Frontal cortex (tissue), 4 donors: ENCODE results near the gene NYAP2. TPM values are rescaled to one million over a fixed set of nuclear protein-coding genes. Genes with fewer than 3 reads are reported as not detected.

Source experiments
- DNase-seq, 2 donors: peaks; one replicate each; pipeline ENCODE4 v3.0.0; 2012; ENCODE audit warnings: low spot score in 2 of 2
- FAIRE-seq: peaks from 2 replicates; lab custom pipeline; 2012; peaks lifted over from hg19 to GRCh38; lab: Jason Lieb, UNC
- total RNA-seq: library from RNA; depleted of rRNA; stranded (reverse); fragments of >200 nt; gene quantifications from one replicate; pipeline ENCODE4 v1.2.3, GENCODE V29; 2014
- donor health status: control.
- donor health status: control.
- donor health status: control.

The NYAP2 gene
- total RNA-seq, 1 donor from 2014 or later, result 14.3 TPM

DNA sequence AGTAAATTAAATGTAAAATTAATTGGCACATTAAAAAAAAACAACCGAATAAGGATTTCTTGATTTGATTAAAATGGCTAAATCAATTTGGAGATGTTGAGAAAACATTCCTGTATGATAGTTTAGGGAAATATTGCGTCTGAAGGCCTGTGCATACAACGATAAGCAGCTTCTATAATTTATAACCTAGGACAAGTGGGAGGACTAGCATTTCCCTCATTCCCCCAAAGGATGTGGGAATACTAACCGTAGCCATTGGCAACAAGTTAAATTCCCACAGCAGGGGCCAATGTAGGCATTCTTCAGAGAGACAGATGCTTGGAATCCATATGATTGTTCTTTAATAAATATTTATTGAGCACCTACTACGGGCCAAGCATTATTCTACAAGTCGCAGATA is 134.5 kb downstream of the NYAP2 start:
- no peak for FAIRE-seq
- no peak for DNase-seq

DNA sequence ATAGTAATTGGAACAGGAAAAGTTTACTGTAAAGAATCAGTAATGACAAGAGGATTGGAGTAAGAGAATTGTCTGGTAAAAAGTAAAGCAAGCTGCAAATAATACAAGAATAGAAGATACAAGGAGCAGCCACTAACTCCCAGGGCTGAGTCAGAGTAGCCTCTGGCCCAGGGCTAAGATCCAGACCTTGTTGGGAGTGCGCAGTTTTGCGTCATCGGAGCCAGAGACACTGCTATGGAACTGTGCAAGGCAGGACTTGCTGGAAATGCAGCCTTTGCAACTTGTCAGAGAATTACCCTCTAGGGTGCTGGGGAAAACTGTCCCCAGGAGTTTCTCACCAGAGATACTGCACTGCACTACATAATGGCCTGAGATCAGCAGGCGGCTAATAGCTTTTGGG is 135.2 kb downstream of the NYAP2 start:
- FAIRE-seq, result no peak
- DNase-seq, result no peak

DNA sequence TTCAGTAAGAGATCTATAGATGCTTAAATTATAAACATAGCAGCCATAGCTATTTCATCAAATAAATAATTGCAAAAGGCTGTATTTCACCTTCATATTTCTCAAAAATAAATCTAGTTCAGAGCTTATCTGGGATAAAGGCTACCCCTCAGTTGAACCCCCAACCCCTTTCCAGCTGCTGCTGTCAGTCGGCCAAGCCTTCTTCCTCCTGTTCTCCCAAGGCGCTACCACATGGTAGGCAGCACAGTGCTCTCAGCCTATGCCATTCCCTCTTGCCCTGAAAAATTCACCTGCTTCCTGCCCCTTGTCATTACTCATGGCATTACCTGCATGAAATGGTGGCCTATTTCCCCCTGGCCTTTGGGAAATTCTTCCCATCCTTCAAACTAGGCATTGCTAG is 136.5 kb downstream of the NYAP2 start:
- DNase-seq (no peak), FAIRE-seq (no peak)

DNA sequence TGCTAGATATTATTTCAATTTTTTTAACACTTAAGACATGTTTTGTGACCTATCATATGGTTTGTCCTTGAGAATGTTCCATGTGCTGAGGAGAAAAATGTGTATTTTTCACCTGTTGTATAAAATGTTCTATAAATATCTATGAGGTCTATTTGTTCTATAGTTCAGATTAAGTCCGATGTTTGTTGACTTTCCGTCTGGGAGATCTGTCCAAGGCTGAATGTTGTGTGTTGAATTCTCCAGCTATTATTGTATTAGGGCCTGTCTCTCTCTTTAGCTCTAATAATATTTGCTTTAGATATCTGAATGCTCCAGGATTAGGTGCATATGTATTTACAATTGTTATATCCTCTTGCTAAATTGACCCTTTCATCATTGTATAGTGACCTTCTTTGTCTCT is 144.1 kb downstream of the NYAP2 start:
- FAIRE-seq (no peak), DNase-seq (no peak)

DNA sequence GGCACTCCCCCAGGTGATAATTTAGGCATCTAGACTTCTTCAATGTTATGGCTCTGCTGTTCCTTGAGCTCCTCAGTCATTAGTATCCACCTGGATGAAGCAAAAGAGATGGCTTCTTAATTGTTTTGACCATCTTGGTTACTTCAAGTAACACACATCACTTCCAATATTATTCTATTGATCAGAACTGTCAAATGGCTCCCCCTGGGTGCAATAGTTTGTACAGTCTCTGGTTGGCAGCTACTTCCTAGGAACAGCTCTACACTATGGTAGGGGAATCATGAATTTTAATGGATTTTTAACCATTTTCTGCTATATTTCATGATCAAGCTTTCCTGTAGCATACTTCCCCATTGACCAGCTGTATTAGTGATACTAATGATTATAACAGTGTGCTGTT is 157.0 kb downstream of the NYAP2 start:
- no peak for FAIRE-seq
- no peak for DNase-seq

DNA sequence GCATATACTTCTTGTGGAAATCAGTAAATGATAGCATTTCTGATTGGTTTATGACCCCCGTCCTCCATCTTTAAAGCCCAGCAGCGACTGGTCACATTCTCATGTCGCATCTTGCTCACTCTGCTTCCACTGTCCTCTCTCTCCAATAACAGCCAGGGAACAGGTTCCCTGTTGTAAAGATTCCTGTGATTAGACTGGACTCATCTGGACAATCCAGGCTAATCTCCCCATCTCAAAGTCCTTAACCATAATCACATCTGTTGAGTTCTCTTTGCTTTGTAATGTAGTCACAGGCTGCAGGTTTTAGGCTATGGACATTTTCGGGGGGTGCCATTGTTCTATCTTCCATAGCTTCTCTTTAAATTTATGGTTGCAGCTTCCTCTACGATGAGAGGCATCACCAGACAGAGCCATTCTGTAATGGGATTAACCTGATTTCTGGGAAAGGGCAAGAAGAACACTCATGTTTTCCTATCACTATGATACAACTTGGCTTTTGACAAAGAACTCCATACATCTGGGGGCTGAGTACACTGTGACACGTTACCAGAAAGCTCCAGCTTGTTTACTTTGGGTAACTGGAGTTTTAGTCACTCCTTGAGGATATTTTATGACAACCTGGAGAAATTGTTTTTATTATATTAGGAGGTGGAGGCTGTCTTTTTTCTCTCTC is 159.0 kb downstream of the NYAP2 start:
- no peak for DNase-seq
- no peak for FAIRE-seq

DNA sequence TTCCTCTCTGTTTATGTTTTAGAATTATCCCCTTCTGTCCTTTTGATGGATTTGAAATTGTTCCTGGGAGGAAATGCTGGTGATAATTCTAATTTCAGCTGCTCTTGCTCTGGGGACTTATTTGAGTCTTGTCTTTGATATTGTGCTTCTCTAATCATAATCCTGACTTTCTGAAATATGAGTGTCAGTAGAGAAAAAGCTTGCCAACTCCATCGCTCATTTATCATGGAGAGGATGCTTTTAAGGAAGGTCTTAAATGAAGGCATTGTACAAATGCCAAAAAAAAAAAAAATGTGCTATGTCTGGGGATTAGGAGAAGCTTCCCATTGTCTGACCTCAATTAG is 159.5 kb downstream of the NYAP2 start:
- DNase-seq (no peak), FAIRE-seq (no peak)

DNA sequence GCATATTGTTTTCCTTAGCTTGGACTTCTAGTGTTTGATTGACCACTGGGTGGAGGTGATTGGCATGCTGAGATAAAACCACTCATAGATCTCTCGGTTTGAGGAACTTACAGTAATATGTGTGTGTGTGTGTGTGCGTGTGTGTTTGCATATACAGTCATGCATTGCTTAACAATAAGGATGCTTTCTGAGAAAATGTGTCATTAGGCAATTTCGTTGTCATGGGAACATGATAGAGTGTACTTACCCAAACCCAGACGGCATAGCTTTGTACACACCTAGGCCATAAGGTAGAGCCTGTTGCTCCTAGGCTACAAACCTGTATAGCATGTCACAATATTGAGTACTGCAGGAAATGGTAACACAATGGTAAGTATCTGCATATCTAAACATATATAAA is 167.3 kb downstream of the NYAP2 start:
- FAIRE-seq, result no peak
- no peak for DNase-seq

DNA sequence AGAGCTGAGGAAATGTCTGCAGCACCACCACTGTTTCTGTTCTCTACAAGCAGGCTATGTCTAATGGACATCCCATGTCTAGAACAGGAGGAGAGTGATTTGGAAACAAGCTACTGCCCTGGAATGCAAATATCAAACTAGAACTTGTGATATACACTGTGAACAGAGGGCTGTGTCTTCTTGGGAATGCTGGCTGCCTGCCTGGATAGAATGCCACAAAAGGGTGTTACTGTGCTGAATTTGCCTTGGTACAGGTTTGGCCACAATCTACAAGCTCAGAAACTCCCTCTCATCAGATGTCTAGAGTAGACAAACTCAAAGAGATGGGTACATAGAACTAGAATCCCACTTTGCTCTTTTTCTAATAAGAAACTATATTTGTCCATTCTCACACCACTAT is 170.5 kb downstream of the NYAP2 start:
- no peak for FAIRE-seq
- DNase-seq, result no peak

DNA sequence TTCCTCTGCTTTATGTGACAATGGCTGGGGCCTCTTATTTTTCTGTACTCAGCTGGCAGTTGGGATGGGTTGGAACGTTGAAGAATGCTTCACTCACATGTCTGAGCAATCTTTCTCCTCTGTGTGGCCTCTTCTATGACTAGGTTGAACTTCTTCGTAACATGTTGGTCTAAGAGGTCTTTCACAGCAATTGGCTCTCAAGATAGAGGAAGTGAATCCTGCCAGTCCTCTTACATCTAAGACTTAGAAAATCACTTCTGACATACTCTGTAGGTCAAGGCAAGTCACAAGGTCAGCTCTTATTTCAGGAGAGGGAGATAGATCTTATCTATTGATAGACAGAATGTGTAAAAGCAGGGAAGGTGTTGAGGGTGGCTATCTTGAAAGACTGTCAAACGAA is 174.1 kb downstream of the NYAP2 start:
- FAIRE-seq (no peak), DNase-seq (no peak)

DNA sequence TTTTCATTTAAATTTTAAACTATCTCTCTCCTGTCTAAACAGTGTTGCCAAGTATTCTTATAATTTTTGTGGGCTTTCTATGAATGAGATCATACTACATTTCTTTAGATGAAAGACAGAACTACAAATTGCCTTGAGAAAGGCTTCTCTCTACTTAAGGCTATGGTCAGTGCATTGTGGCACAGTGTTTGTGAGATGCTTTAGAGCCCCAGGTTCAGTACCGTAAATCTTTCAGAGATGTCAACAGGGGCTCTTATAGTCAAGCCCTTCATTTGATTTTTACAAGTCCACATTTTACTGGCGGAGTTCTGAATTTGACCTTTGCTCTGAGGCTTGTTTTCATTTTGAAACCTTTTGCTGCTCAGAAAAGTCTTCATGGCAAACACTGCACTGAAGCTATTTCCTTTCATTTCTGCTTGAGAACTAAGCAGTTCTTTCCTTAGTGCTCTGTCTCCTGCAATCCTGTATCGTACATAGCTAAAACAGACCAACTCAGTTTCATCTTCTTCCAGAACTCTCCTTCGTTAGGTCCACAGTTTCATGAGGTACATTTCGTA is 175.2 kb downstream of the NYAP2 start:
- DNase-seq (no peak), FAIRE-seq (no peak)

DNA sequence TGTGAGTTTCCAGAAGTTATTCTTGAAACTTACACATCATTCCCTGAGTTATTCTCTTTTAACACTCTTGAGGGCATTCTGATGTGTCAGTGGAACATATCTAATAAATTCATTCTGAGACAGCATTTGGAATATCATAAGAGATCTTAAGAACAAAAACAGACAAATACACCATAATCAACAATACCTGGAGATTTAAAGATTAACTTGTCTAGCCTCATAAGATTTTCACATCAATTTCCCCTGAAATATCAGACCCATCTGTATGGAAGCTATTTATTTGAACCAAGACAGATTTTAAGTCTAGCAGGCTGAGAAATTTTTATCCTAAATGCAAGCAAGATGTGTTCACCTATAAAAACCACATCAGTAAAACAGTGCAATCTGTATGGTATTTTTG is 181.6 kb downstream of the NYAP2 start:
- FAIRE-seq (no peak), DNase-seq (no peak)

DNA sequence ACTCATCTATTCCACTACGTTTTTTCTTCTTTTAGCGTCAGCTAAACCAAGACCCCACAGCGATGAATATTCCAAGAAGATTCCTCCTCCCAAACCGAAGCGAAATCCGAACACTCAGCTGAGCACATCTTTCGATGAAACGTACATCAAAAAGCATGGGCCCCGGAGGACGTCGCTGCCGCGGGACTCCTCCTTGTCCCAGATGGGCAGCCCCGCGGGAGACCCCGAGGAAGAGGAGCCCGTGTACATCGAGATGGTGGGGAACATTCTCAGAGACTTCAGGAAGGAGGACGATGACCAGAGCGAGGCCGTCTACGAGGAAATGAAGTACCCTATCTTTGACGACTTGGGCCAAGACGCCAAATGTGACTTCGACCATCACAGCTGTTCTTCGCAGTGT is 182.4 kb downstream of the NYAP2 start:
- DNase-seq, result no peak
- FAIRE-seq, result no peak

DNA sequence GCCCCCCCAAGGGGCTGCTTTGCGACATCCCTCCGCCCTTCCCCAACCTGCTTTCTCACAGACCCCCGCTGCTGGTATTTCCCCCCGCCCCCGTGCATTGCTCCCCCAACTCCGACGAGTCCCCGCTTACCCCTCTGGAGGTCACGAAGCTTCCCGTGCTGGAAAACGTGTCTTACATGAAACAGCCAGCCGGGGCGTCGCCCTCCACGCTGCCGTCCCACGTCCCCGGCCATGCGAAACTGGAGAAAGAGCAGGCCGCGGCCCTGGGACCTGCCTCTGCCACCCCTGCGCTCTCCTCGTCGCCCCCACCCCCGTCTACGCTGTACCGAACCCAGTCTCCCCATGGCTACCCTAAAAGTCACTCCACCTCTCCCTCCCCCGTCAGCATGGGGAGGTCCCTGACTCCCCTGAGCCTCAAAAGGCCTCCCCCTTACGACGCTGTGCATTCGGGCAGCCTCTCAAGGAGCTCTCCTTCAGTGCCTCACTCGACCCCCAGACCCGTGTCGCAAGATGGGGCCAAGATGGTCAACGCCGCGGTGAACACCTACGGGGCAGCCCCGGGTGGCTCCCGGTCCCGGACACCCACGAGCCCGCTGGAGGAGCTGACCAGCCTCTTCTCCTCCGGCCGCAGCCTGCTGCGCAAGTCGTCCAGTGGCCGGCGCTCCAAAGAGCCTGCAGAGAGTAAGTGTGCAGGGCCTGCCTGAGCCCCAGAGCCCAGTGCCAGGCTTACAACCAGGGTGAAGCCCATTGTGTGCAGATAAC is 183.0 kb downstream of the NYAP2 start:
- no peak for FAIRE-seq
- no peak for DNase-seq

DNA sequence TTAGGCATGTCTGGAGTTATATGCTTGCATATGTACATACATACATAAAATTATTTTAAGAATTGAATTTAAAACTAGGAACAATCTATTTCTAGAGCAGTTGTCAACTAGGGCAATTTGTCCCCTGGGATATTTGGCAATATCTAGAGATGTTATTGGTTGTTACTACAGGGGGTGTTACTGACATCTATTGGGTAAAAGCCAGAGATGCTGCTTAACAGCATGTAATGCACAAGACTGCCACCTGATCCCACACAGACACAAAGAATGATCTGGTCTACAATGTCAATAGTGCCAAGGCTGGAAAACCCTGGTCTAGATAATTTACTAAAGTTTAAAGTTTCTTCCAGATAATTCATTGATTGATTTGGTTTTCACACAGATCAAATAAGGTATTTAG is 185.3 kb downstream of the NYAP2 start:
- DNase-seq (no peak), FAIRE-seq (no peak)

DNA sequence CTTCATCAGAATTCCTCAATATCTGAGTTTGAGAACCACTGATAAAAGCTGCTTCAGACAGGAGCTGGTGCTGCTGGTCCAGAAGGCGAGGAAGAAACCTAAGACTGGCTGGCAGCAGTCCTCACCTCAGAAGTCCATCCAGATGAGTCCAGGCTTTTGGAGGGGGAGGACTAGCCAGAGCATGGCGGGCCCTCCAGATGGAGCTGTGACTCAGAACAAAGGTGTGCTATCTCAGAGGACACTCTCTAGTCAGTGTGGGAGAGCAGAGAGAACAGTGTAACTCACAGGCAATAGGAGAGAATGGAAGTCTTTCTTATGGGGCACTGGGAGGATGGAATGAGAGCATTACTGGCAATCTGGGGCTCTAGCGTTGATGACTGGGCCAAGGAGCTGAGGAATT is 191.4 kb downstream of the NYAP2 start:
- FAIRE-seq (no peak), DNase-seq (no peak)

DNA sequence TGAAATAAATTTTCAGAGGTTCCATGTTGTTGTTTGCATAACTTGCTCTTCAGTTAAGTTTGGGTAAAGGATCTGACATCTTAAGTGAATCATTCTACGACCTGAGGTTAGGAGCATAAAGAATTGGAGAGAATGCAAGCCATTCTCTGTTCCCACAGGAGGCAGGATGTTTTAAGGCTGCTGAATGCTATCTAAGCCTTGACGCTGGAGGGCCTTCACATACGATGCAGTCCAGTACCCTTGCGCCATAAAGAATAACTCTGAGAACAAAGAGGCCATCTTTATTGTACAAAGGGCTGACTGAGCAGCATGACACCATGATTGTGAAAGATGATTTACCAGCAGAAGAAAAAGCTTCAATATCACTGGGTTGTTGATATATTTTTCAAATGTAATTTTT is 198.4 kb downstream of the NYAP2 start:
- DNase-seq (no peak), FAIRE-seq (no peak)

DNA sequence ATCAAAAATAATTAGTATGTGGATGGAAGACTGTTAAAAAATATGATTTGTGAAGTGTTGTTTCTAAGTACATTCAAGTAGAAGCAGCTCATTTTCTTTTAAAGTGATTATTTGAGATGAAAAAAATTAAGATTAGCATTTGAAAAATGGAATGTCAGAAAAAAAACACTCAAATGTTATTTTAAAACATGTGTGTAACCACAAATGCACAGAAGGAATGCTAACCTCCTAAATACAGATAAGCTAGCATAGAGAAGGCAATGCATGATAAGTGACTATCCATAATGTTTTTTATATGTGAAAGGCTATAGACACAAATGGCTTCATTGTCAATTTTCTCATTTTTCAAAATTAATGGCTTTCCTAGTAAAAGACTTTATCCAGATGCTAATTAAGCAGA is 198.9 kb downstream of the NYAP2 start:
- DNase-seq (no peak), FAIRE-seq (no peak)

DNA sequence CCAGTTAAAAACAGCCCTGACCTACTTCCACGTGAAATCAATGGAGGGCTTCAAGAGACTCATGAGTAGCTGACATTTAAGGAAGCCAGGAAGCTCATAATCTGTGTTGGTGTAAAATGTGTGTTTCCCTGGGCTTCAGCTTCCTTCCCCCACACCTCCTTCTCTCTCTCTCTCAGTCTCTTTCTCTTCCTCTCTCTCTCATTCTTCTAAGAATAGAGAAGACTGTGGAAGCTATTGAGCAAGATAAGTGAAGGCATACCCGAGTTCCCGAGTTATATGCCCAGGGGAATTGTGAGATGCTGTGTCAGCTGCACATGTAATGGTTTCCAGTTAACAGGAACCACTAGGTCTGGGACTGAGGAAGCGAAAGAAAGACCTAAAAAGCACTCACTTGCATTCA is 199.4 kb downstream of the NYAP2 start:
- no peak for DNase-seq
- no peak for FAIRE-seq

DNA sequence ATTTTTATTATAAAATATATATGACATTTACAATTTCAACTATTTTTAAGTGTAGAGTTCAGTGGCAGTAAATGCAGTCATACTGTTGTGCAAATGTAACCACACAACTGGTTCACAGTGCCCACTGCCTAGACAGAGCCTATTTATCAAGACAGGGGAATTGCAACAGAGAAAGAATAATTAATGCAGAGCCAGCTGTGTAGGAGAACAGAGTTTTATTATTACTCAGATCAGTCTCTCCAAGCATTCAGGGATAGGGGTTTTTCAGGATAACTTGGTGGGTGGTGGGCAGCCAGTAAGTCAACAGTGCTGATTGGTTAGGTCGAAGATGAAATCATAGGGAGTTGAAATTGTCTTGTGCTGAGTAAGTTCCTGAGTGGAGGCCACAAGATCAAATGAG is 200.3 kb downstream of the NYAP2 start:
- no peak for FAIRE-seq
- DNase-seq, result no peak

DNA sequence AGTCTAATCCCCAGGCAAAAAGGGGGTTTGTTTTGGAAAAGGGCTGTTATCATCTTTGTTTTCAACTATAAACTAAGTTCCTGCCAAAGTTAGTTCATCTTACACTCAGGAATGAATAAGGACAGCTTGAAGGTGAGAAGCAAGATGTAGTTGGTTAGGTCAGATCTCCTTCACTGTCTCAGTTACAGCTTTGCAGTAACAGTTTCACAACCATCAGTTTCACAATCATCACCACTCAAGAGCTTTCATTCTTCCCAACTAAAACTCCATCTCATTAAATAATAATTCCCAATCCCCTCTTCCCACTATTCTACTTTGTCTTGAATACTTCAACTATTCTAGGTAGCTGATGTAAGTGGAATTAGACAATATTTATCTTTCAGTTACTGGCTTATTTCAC is 200.9 kb downstream of the NYAP2 start:
- no peak for FAIRE-seq
- no peak for DNase-seq

DNA sequence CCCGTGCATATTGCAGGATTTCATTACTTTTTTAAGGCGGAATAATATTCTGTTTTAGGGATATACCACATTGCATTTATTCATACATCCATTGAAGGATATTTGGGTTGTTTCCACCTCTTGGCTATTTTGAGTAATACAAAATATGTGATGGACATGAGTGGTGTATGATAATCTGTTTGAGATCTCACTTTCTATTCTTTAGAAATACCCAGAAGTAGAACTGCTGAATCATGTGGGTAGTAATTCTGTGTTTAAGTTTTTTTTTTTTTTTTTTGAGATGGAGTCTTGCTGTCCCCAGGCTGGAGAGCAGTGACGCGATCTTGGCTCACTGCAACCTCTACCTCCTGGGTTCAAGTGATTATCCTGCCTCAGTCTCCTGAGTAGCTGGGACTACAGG is 201.4 kb downstream of the NYAP2 start:
- no peak for FAIRE-seq

More for the DNA sequence above, 201.4 kb downstream of the NYAP2 start:
- DNase-seq, result no peak
